Measurements from ENCODE around the gene UPK2. TPM values are rescaled to one million over a fixed set of nuclear protein-coding genes. Genes with fewer than 3 reads are reported as not detected.
"Not testable (repeated sequence)": the region's sequence is repeated elsewhere in the genome, so short reads cannot be mapped to it uniquely, and the experiment has no call there.

UPK2 gene
- total and polyA plus RNA-seq, 2 donors (not counting 1 experiment from before 2014, with no cell fraction given) = not detected

DNA sequence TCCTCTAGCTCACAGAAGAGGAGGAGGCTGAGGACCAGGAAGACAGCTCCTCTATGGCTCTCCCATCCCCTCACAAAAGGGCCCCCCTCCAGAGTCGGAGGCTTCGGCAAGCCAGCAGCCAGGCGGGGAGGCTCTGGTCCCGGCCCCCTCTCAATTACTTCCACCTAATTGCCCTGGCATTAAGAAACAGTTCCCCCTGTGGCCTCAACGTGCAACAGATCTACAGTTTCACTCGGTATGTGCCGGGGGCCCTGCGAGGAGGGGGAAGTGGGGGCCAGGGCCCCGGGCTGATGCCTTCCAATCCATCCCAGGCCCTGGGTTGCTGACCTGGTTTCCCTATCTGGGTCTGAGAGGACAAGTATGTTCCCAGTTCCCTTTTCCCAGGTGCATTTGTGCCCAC lies 23.3 kb downstream of the UPK2 start:
- H3K27me3 ChIP-seq (ENCODE audit: control insufficient read depth, insufficient read depth, low read length) = peaks cover 4% of the 10 kb centered on the region
- no peaks in the 10 kb centered on the region for H3K4me1 ChIP-seq (ENCODE audit: control insufficient read depth, extremely low read depth, insufficient read depth, low read length)
- no peak overlapping the region for H2AFZ ChIP-seq (ENCODE audit: low read length)
- H3K27ac ChIP-seq (ENCODE audit: insufficient read depth, low read length) = no peak overlapping the region
- no peak for TF ChIP-seq EZH2 (IDR thresholded peaks at IDR 0.05; ENCODE audit: low read length, missing control alignments)
- TF ChIP-seq, protein P1, sequence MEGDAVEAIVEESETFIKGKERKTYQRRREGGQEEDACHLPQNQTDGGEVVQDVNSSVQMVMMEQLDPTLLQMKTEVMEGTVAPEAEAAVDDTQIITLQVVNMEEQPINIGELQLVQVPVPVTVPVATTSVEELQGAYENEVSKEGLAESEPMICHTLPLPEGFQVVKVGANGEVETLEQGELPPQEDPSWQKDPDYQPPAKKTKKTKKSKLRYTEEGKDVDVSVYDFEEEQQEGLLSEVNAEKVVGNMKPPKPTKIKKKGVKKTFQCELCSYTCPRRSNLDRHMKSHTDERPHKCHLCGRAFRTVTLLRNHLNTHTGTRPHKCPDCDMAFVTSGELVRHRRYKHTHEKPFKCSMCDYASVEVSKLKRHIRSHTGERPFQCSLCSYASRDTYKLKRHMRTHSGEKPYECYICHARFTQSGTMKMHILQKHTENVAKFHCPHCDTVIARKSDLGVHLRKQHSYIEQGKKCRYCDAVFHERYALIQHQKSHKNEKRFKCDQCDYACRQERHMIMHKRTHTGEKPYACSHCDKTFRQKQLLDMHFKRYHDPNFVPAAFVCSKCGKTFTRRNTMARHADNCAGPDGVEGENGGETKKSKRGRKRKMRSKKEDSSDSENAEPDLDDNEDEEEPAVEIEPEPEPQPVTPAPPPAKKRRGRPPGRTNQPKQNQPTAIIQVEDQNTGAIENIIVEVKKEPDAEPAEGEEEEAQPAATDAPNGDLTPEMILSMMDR (conservative IDR thresholded peaks at IDR 0.05 in 1 of 2, IDR thresholded peaks at IDR 0.05 in 1 of 2; ENCODE audit: low read depth in 1 of 2, low read length in 2 of 2) = no peak
- DNase-seq (ENCODE audit: low read depth in 2 of 2) = no peak
- no peaks in the 10 kb centered on the region for H4K20me1 ChIP-seq (ENCODE audit: control insufficient read depth, extremely low read depth, insufficient read depth, low read length)
- H3K9me3 ChIP-seq (ENCODE audit: control insufficient read depth, insufficient read depth, low read depth, low read length) = no peaks in the 10 kb centered on the region
- no peaks in the 10 kb centered on the region for H3K79me2 ChIP-seq (ENCODE audit: control insufficient read depth, insufficient read depth, low read length)
- H3K9ac ChIP-seq (ENCODE audit: insufficient read depth, low read length) = no peak overlapping the region
- H3K4me2 ChIP-seq (ENCODE audit: extremely low read depth, insufficient read depth, low read length) = no peak overlapping the region
- no peaks in the 10 kb centered on the region for H3K36me3 ChIP-seq (ENCODE audit: control insufficient read depth, insufficient read depth, low read length)
- H3K4me3 ChIP-seq (replicated peaks in 1 of 4; ENCODE audit: control extremely low read depth in 1 of 4, insufficient read depth in 1 of 4, low read depth in 3 of 4, low read length in 4 of 4) = no peak overlapping the region

DNA sequence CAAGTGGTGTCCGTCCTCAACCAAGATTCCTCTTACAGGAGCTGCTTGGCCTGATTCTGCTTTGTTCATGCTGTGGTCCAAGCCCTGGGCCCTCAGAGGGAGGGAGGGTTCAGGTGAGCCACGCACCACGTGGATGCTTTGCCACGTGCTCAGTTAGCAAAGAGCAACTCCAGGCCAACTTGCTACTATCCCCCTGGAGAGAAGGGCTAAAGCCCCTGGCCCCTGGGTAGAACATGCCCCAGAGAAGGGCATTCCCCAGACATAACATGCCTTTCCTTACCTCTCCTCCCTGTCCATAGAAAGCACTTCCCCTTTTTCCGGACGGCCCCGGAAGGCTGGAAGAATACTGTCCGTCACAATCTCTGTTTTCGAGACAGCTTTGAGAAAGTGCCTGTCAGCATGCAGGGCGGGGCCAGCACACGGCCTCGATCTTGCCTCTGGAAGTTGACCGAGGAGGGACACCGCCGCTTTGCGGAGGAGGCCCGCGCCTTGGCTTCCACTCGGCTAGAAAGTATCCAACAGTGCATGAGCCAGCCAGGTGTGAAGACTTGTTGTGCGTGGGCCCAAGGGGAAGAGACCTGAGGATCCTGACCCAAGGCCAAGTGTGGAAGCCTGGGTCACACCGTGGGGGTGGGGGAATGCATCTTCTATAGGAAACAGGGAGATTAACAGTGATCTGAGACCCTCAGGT lies 24.2 kb downstream of the UPK2 start:
- DNase-seq (ENCODE audit: low read depth in 2 of 2) = no peak
- peak overlapping the region; percentile 0 for H3K4me2 ChIP-seq (ENCODE audit: extremely low read depth, insufficient read depth, low read length)
- H4K20me1 ChIP-seq (ENCODE audit: control insufficient read depth, extremely low read depth, insufficient read depth, low read length) = no peaks in the 10 kb centered on the region
- H2AFZ ChIP-seq (ENCODE audit: low read length) = peak overlapping the region; percentile 2
- peaks cover 4% of the 10 kb centered on the region for H3K27me3 ChIP-seq (ENCODE audit: control insufficient read depth, insufficient read depth, low read length)
- H3K4me3 ChIP-seq (replicated peaks in 1 of 4; ENCODE audit: control extremely low read depth in 1 of 4, insufficient read depth in 1 of 4, low read depth in 3 of 4, low read length in 4 of 4) = no peak overlapping the region
- TF ChIP-seq, protein P1 (conservative IDR thresholded peaks at IDR 0.05 in 1 of 2, IDR thresholded peaks at IDR 0.05 in 1 of 2; ENCODE audit: low read depth in 1 of 2, low read length in 2 of 2) = no peak
- no peaks in the 10 kb centered on the region for H3K36me3 ChIP-seq (ENCODE audit: control insufficient read depth, insufficient read depth, low read length)
- no peaks in the 10 kb centered on the region for H3K79me2 ChIP-seq (ENCODE audit: control insufficient read depth, insufficient read depth, low read length)
- H3K27ac ChIP-seq (ENCODE audit: insufficient read depth, low read length) = no peak overlapping the region
- no peaks in the 10 kb centered on the region for H3K9me3 ChIP-seq (ENCODE audit: control insufficient read depth, insufficient read depth, low read depth, low read length)
- no peaks in the 10 kb centered on the region for H3K4me1 ChIP-seq (ENCODE audit: control insufficient read depth, extremely low read depth, insufficient read depth, low read length)
- H3K9ac ChIP-seq (ENCODE audit: insufficient read depth, low read length) = no peak overlapping the region

DNA sequence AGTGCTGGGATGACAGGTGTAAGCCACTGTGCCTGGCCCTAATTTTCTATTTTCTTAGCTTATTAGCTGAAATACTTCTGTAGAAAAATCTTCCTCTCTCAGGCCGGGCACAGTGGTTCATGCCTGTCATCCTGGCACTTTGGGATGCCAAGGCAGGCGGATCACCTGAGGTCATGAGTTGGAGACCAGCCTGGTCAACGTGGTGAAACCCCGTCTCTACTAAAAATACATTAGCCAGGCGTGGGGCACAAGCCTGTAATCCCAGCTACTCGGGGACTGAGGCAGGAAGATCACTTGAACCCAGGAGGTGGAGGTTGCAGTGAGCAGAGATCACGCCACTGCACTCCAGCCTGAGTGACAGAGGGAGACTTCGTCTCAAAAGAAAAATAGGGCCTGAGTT lies 28.2 kb downstream of the UPK2 start:
- not testable (repeated sequence) for H3K4me1 ChIP-seq (ENCODE audit: control insufficient read depth, extremely low read depth, insufficient read depth, low read length); H3K9me3 ChIP-seq (ENCODE audit: control insufficient read depth, insufficient read depth, low read depth, low read length); H3K4me2 ChIP-seq (ENCODE audit: extremely low read depth, insufficient read depth, low read length); H3K79me2 ChIP-seq (ENCODE audit: control insufficient read depth, insufficient read depth, low read length); H3K4me3 ChIP-seq (replicated peaks in 1 of 4; ENCODE audit: control extremely low read depth in 1 of 4, insufficient read depth in 1 of 4, low read depth in 3 of 4, low read length in 4 of 4); H2AFZ ChIP-seq (ENCODE audit: low read length); H3K27me3 ChIP-seq (ENCODE audit: control insufficient read depth, insufficient read depth, low read length); H4K20me1 ChIP-seq (ENCODE audit: control insufficient read depth, extremely low read depth, insufficient read depth, low read length); H3K36me3 ChIP-seq (ENCODE audit: control insufficient read depth, insufficient read depth, low read length); DNase-seq (ENCODE audit: low read depth in 2 of 2); H3K9ac ChIP-seq (ENCODE audit: insufficient read depth, low read length); H3K27ac ChIP-seq (ENCODE audit: insufficient read depth, low read length)
